Stimulated activated memory B cell treated with anti-CD40 and anti-IgM and Interleukin-4, amounts not matched to agents 10 μg/mL and 1 μg/mL and 100 μg/mL, for 72 hours (primary cell): ENCODE results near the gene JAZF1.
A peak's percentile ranks its signal among the peaks of the same experiment; 100 is the strongest.

ENCODE experiments used
- ATAC-seq: fragments of 150-1000 bp; cut with Tn5 transposase; 2 replicates; pipeline ENCODE4 v1.10.0; 2021
- H3K27ac Mint-ChIP-seq: one replicate; pipeline ENCODE4 v1.8.0; 2022; ENCODE audit warnings: mild to moderate bottlenecking, mixed read lengths
- H3K27me3 Mint-ChIP-seq: one replicate; pipeline ENCODE4 v1.8.0; 2022; ENCODE audit warnings: mixed read lengths
- H3K36me3 Mint-ChIP-seq: one replicate; pipeline ENCODE4 v1.8.0; 2022; ENCODE audit warnings: mixed read lengths
- H3K4me1 Mint-ChIP-seq: one replicate; pipeline ENCODE4 v1.8.0; 2022; ENCODE audit warnings: mixed read lengths
- H3K4me3 Mint-ChIP-seq: one replicate; pipeline ENCODE4 v1.8.0; 2022; ENCODE audit warnings: mild to moderate bottlenecking, moderate library complexity, mixed read lengths
- H3K9me3 Mint-ChIP-seq: one replicate; pipeline ENCODE4 v1.8.0; 2022; ENCODE audit warnings: mixed read lengths

Gene JAZF1

DNA sequence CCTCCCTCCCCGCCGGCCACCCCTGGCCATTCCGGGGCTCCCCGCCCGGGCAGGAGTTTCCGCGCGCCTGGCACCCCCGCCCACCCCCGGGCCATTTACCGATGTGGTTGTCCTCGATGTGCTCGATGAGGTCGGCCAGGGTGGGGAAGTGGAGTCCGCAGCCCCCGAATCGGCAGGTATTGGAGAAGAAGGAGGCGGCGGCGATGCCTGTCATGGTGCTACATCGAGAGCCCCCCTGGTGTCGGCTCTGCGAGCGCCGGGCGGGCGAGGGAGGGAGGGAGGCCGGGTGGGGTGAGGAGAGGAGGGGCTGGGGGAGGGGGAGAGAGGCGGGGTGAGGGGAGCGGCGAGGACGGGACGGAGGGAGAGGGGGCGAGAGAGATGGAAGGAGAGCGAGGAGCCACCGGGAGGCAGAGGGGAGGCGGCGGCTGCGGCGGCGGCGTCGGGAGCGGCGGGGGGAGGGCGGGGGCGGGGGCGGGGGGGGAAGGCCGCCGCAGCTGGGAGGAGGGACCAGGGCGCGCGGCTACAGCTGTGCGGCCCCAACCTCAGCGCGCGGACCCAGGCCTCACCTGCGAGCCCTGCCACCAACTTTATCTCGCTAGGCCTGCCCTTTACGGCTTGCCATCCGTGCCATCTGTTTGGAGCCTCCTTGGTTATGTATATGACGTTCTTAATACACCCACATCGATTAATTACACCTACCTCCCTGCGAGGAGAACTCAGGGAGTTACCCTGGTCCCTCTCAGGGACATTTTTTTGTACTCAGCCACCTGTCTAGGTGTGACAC is at the start of gene JAZF1:
JAZF1 (minus strand) TSS at position 432 of the 784 bp plus-strand sequence.
- peak within 1 kb of the TSS; percentile 96 for H3K27ac Mint-ChIP-seq
- peaks cover 57% of the 10 kb centered on the region for H3K4me1 Mint-ChIP-seq
- no peaks in the 10 kb centered on the region for H3K27me3 Mint-ChIP-seq
- H3K4me3 Mint-ChIP-seq: peak within 1 kb of the TSS; percentile 91
- H3K9me3 Mint-ChIP-seq: no peaks in the 10 kb centered on the region
- ATAC-seq: peak; percentile 71
- no peaks in the 10 kb centered on the region for H3K36me3 Mint-ChIP-seq

DNA sequence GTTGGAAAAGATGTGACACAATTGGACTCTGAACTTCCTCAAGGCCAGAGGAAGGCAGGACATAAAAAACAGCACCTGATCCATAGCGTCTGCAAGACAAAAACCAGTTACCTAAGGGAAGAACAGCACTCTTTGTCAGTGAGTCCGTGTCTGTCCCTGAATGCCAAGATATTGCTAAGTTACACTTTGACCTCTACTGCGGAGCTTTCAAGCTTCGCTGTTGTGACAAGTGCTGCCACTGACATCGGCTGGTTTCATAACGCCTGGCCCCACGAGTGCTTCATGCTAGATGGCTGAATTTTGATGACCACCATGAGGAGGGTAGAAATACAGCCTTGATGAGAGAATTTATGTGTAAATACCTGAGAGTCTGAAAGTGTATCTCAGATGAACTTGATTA is 49.7 kb upstream of the JAZF1 start:
- Mint-ChIP-seq H3K27me3 (no peaks in the 10 kb centered on the region), H3K9me3 (no peaks in the 10 kb centered on the region), H3K27ac (no peak overlapping the region), H3K4me3 (no peak overlapping the region), H3K4me1 (peaks cover 6% of the 10 kb centered on the region), H3K36me3 (no peaks in the 10 kb centered on the region)
- ATAC-seq: no peak

- Mint-ChIP-seq H3K9me3 (no peaks in the 10 kb centered on the region), H3K27me3 (no peaks in the 10 kb centered on the region), H3K27ac (no peak overlapping the region), H3K4me1 (no peaks in the 10 kb centered on the region), H3K36me3 (no peaks in the 10 kb centered on the region), H3K4me3 (no peak overlapping the region)
- no peak for ATAC-seq
Observed at GRCh38 chr7:28228396-28228795, 47.8 kb upstream of the JAZF1 start.

GRCh38 chr7:28226003-28226402 is 45.4 kb upstream of the JAZF1 start:
- Mint-ChIP-seq H3K4me3 (no peak overlapping the region), H3K36me3 (no peaks in the 10 kb centered on the region), H3K27ac (no peak overlapping the region), H3K4me1 (no peaks in the 10 kb centered on the region), H3K9me3 (no peaks in the 10 kb centered on the region), H3K27me3 (no peaks in the 10 kb centered on the region)
- no peak for ATAC-seq

- H3K9me3 Mint-ChIP-seq: no peaks in the 10 kb centered on the region
- no peak for ATAC-seq
- H3K4me3 Mint-ChIP-seq: no peak overlapping the region
- H3K4me1 Mint-ChIP-seq: no peaks in the 10 kb centered on the region
- no peak overlapping the region for H3K27ac Mint-ChIP-seq
- no peaks in the 10 kb centered on the region for H3K27me3 Mint-ChIP-seq
- H3K36me3 Mint-ChIP-seq: no peaks in the 10 kb centered on the region
Observed at GRCh38 chr7:28225576-28225975, 45.0 kb upstream of the JAZF1 start.

DNA sequence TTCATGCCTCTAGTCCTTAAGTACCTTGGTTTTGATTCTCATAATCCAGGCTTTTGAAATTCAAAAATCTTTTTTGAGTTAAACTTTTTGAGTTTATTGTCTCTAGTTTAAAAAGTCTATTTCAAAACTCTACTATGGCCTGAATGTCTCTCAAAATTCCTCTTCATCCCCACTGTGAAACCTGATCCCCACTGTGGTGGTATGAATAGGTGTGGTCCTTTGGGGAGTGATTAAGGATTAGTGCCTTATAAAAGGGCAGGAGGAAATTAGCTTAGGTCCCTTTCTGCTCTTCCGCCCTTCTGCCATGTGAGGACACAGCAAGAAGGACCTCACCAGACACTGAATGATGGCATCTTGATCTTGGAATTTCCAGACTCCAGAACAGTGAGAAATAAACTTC is 44.1 kb upstream of the JAZF1 start:
- no peak for ATAC-seq
- Mint-ChIP-seq H3K9me3 (no peaks in the 10 kb centered on the region), H3K27me3 (no peaks in the 10 kb centered on the region), H3K4me1 (no peaks in the 10 kb centered on the region), H3K4me3 (no peak overlapping the region), H3K36me3 (no peaks in the 10 kb centered on the region), H3K27ac (no peak overlapping the region)

GRCh38 chr7:28224172-28224571 is 43.6 kb upstream of the JAZF1 start:
- Mint-ChIP-seq H3K4me1 (no peaks in the 10 kb centered on the region), H3K27ac (no peak overlapping the region), H3K4me3 (no peak overlapping the region), H3K9me3 (no peaks in the 10 kb centered on the region), H3K27me3 (no peaks in the 10 kb centered on the region), H3K36me3 (no peaks in the 10 kb centered on the region)
- no peak for ATAC-seq

DNA sequence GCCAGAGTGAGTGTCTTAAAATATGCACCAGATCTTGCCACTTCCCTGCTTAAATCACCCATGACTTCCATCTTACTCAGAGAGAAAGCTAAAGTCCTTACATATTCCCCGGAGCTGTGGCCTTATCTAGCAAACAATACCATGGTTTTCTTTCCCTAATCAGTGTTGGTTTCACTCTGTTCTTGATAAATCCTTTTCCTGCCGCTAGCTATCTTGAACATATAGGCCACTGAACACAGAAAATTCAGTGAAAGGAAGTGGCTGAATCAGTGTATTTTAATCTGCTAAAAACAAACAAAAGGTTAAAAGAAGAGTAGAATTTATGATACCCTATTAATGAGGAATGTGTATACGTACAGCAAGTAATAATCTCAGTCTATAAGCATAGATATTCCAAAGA is 42.0 kb upstream of the JAZF1 start:
- H3K27me3 Mint-ChIP-seq: no peaks in the 10 kb centered on the region

DNA sequence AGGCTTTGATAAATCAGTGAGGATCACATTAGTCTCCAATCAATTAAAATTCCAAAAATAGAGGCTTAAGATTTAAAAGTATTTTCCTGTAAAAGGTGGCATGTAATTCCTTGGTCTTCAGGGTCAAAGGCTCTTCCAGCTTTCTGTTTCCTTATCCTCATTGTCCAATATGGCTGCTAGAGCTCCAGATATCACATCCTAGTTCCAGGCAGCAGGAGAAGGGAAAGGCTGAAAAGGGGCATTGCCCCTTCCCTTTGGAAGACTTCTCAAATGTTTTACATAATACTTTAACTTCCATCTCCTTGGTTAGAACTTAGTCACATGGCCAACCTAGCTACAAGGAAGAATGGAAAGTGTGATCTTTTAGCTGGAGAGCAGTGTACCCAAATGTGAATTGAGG is 39.2 kb upstream of the JAZF1 start:
- Mint-ChIP-seq H3K4me1 (peaks cover 5% of the 10 kb centered on the region), H3K36me3 (no peaks in the 10 kb centered on the region), H3K9me3 (no peaks in the 10 kb centered on the region), H3K27me3 (no peaks in the 10 kb centered on the region), H3K27ac (no peak overlapping the region), H3K4me3 (no peak overlapping the region)
- no peak for ATAC-seq

More for the DNA sequence above, 42.0 kb upstream of the JAZF1 start:
- Mint-ChIP-seq H3K36me3 (no peaks in the 10 kb centered on the region), H3K27ac (no peak overlapping the region), H3K9me3 (no peaks in the 10 kb centered on the region), H3K4me3 (no peak overlapping the region), H3K4me1 (peaks cover 5% of the 10 kb centered on the region)
- no peak for ATAC-seq

DNA sequence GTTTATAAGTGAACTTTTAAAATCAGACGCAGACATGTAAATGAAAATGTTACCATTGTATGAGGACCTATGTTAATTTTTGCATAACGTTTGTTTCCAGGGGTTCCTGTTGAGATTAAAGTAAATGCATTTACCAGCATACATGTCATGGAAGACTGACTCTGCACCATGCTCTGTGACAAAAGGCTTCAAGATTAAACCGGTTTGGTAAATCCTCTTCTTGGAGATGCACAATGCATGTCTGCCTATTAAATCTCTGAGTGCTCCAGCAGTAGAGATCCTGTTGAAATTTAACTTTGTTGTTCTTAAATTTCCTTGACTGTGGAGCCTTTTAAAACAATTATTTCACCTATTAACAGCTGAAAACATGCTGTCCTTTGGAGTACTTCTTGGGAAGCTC is 36.5 kb upstream of the JAZF1 start:
- H3K27me3 Mint-ChIP-seq: no peaks in the 10 kb centered on the region
- no peak overlapping the region for H3K4me3 Mint-ChIP-seq

DNA sequence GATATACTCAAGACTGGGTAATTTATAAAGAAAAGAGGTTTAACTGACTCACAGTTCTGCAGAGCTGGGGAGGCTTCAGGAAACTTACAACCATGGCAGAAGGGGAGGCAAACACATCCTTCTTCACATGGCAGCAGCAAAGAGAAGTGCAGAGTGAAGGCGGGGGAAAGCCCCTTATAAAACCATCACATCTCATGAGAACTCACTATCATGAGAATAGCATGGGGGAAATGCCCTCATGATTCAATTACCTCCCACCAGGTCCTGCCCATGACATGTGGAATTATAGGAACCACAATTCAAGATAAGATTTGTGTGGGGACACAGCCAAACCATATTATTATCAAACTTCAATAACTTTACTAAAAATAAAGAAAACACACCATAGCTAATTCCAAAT is 30.4 kb upstream of the JAZF1 start:
- no peak for ATAC-seq
- Mint-ChIP-seq H3K36me3 (peaks cover 10% of the 10 kb centered on the region), H3K4me1 (peaks cover 49% of the 10 kb centered on the region), H3K9me3 (peaks cover 7% of the 10 kb centered on the region), H3K27ac (no peak overlapping the region), H3K4me3 (no peak overlapping the region), H3K27me3 (no peaks in the 10 kb centered on the region)

More for the DNA sequence above, 36.5 kb upstream of the JAZF1 start:
- no peaks in the 10 kb centered on the region for H3K36me3 Mint-ChIP-seq
- ATAC-seq: no peak
- no peak overlapping the region for H3K27ac Mint-ChIP-seq
- H3K4me1 Mint-ChIP-seq: peaks cover 12% of the 10 kb centered on the region
- H3K9me3 Mint-ChIP-seq: no peaks in the 10 kb centered on the region

GRCh38 chr7:28208506-28208905 is 27.9 kb upstream of the JAZF1 start:
- ATAC-seq: no peak
- H3K9me3 Mint-ChIP-seq: peaks cover 7% of the 10 kb centered on the region

GRCh38 chr7:28207486-28208158 is 27.0 kb upstream of the JAZF1 start:
- no peaks in the 10 kb centered on the region for H3K27me3 Mint-ChIP-seq
- peaks cover 7% of the 10 kb centered on the region for H3K9me3 Mint-ChIP-seq
- H3K4me1 Mint-ChIP-seq: peaks cover 41% of the 10 kb centered on the region
- H3K36me3 Mint-ChIP-seq: peaks cover 10% of the 10 kb centered on the region
- peak; percentile 89 for ATAC-seq
- H3K27ac Mint-ChIP-seq: peak overlapping the region; percentile 56
- peak overlapping the region; percentile 40 for H3K4me3 Mint-ChIP-seq

More at GRCh38 chr7:28208506-28208905, 27.9 kb upstream of the JAZF1 start:
- peak overlapping the region; percentile 56 for H3K27ac Mint-ChIP-seq
- peaks cover 10% of the 10 kb centered on the region for H3K36me3 Mint-ChIP-seq
- no peaks in the 10 kb centered on the region for H3K27me3 Mint-ChIP-seq
- peaks cover 43% of the 10 kb centered on the region for H3K4me1 Mint-ChIP-seq
- no peak overlapping the region for H3K4me3 Mint-ChIP-seq

DNA sequence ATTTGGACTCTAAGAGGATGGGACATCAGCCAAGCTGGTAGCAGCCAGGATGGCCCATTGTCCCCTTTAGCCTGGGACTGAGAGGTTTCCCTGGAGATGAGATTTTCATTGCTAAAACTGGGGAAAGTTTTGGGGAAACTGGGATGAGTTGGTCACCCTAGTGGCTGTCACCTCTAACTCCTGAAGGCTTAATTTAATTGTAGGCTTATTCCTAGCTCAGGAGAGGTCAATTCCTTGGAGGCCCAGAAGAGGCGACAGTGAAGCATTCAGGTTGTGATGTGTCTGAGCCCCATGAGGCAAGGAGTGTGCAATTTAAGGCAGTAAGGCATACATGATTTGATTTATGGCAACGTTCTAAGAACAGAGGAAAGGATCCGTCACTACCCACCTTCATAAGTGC is 24.9 kb upstream of the JAZF1 start:
- no peak overlapping the region for H3K4me3 Mint-ChIP-seq
- H3K4me1 Mint-ChIP-seq: peaks cover 61% of the 10 kb centered on the region
- H3K9me3 Mint-ChIP-seq: peaks cover 7% of the 10 kb centered on the region
- no peak overlapping the region for H3K27ac Mint-ChIP-seq
- no peaks in the 10 kb centered on the region for H3K27me3 Mint-ChIP-seq
- peaks cover 10% of the 10 kb centered on the region for H3K36me3 Mint-ChIP-seq
- no peak for ATAC-seq

- Mint-ChIP-seq H3K4me1 (peaks cover 56% of the 10 kb centered on the region), H3K27me3 (no peaks in the 10 kb centered on the region), H3K9me3 (peaks cover 7% of the 10 kb centered on the region), H3K27ac (no peak overlapping the region), H3K36me3 (peaks cover 10% of the 10 kb centered on the region), H3K4me3 (no peak overlapping the region)
- ATAC-seq: no peak
Observed at GRCh38 chr7:28203508-28204240, 23.1 kb upstream of the JAZF1 start.
